Measurements from ENCODE around the gene NUS1.
"Not testable (repeated sequence)": the region's sequence is repeated elsewhere in the genome, so short reads cannot be mapped to it uniquely, and the experiment has no call there.

NUS1 gene

DNA sequence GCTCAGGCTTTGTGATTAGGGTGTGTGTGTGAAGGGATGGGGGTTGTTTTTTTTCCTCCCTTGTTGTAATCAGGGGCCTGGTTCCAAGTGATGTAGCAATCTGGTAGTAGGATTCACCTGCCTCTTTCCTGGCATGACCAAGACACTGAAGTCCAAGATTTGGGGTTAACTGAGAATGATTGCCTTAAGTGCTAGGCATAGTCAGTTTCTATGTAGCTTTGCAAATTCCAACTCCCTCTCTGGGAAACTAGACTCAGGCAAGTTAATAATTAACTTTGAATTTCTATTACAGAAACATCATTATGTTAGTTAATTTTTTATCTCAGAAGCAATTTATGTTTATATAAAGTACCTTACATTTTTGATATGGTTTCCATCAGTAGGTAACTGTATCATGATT, 43.6 kb downstream of the NUS1 start:
- no peak for DNase-seq

DNA sequence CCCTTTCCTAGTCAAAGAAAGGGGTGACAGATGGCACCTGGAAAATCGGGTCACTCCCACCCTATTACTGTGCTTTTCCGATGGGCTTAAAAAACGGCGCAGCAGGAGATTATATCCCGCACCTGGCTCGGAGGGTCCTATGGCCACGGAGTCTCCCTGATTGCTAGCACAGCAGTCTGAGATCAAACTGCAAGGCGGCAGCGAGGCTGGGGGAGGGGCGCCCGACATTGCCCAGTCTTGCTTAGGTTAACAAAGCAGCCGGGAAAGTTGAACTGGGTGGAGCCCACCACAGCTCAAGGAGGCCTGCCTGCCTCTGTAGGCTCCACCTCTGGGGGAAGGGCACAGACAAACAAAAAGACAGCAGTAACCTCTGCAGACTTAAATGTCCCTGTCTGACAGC, 46.3 kb downstream of the NUS1 start:
- DNase-seq, result not testable (repeated sequence)

DNA sequence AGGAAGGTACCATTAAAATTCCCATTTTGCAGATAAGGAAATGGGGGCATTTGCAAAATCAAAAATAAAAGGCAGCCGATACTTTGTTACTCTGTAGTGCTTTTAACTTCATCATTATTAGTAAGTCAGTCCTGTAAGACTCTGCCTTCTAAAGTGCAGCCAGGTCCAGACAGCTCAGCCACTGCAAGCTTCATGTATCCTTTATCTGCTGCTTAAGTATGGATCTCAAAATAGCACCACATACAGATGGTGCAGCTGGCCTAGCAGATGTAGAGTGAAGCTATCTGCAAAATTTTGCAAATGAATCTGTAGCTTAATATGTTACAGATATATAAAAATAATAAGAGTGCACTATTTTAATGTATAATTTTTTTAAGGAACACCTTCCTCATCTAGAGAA, 53.4 kb downstream of the NUS1 start:
- no peak for DNase-seq

DNA sequence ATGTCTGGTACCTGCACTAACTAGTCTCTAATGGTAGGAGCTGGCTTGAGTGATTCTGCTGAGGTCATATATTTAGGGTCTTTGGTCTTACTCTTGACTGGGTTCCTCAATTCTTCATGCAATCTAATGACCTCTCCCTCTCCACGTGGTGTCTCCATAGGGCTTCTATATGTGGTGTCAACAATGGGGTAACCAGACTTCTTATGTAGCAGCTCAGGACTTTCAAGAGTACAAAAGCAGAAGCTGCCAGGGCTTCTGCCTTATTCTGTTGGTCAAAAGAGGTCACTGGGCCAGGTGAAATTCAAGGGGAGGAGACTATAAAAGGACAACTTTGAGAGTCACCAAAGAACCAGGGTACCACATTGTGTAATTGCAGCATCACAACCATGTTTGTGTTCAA, 54.3 kb downstream of the NUS1 start:
- DNase-seq, result no peak

DNA sequence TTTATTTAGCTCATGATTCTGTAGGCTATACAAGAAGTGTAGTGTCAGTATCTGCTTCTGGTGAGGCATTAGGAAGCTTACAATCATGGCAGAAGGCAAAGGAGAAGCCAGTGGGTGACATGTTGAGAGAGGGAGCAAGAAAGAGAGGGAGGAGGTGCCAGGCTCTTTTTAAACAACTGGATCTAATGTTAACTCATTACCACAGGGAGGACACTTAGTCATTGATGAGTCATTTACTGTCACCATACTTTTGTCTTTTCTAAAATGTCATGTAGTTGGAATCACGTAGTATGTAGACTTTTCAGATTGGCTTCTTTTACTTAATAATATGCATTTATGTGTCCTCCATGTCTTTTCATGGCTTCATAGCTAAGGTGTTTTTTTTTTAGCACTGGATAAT, 58.1 kb downstream of the NUS1 start:
- no peak for DNase-seq

DNA sequence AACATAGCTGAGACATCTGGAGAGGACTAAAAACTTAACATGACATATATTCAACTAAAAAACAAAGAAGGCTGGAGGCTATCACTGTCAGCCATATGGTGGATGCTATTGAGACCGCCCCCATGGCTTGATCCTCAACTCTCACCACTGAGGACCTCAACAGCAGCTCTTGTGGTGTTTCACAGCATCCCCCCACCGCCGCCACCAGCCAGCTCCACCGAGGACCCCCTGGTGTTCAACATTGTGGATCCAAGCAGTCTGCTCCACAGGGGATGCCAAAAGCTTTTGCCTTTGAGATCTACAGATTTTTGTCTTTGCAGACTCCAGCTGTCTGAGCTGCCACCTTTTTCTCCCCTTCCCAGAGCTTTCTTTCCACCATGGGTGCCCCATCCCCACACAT, 64.6 kb downstream of the NUS1 start:
- no peak for DNase-seq

DNA sequence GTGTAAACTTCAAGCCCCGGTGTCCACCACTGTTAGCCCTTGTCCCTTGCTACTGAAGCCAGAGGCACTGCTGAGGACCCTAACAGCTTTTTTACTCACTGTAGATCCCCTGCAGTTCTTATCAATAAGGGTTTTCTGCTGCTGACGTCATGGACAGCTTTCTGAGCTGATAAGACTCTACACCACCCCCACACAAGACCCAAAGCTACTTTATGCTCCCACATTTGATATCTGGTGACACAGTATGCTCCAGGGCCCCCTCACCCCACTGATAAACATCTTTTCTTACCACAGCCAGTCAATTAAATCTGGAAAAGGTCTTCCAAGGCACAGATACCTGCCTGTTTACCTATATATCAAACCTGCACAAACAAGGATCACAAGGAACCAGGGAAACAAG, 65.3 kb downstream of the NUS1 start:
- DNase-seq, result no peak

- not testable (repeated sequence) for DNase-seq
These were observed 75.4 kb downstream of the NUS1 start for GRCh38 chr6:117750675-117751074.
